Measurements from ENCODE around the gene CPLANE1. TPM values are rescaled to one million over a fixed set of nuclear protein-coding genes. Genes with fewer than 3 reads are reported as not detected.

Gene CPLANE1
- polyA plus RNA-seq, 1 donor (not counting 4 experiments of a cell fraction or from before 2014, with no cell fraction given), result 9.2 TPM

GRCh38 chr5:37182667-37183066, 66.5 kb downstream of the CPLANE1 start:
- dilution Hi-C loops (cut with MboI; ENCODE audit: extremely low pct_ligation_motif_present, low sequenced_read_pairs), result no loop called here

GRCh38 chr5:37174928-37175327, 74.2 kb downstream of the CPLANE1 start:
- Histone ChIP-seq H4K20me1 (ENCODE audit: control insufficient read depth, extremely low read depth, insufficient read depth, low read length) (no peaks in the 10 kb centered on the region), H3K4me1 (ENCODE audit: control insufficient read depth, extremely low read depth, insufficient read depth, low read length) (no peaks in the 10 kb centered on the region), H3K27ac (ENCODE audit: control insufficient read depth, insufficient read depth, low read length) (no peak overlapping the region), H3K4me3 (ENCODE audit: control insufficient read depth in 2 of 3, extremely low read depth in 1 of 3, insufficient read depth in 2 of 3, low read depth in 1 of 3, low read length in 3 of 3) (no peak overlapping the region), H3K9ac (ENCODE audit: control insufficient read depth, extremely low read depth, insufficient read depth, low read length) (no peak overlapping the region), H2AFZ (ENCODE audit: control insufficient read depth, low read length) (no peak overlapping the region), H3K27me3 (ENCODE audit: control insufficient read depth, extremely low read depth, insufficient read depth, low read length) (no peaks in the 10 kb centered on the region), H3K9me1 (ENCODE audit: control insufficient read depth, extremely low read depth, insufficient read depth, low read length) (no peaks in the 10 kb centered on the region), H3K79me2 (ENCODE audit: control insufficient read depth, insufficient read depth, low read length) (no peaks in the 10 kb centered on the region), H3K36me3 (ENCODE audit: control insufficient read depth in 2 of 2, extremely low read depth in 1 of 2, insufficient read depth in 2 of 2, low read length in 2 of 2) (peaks cover 0 to 17% of the 10 kb centered on the region in 2 experiments), H3K9me3 (ENCODE audit: control insufficient read depth, low read depth, low read length) (no peaks in the 10 kb centered on the region), H3K4me2 (ENCODE audit: control insufficient read depth, extremely low read depth, insufficient read depth, low read depth, low read length) (no peak overlapping the region)
- dilution Hi-C loops (cut with MboI; ENCODE audit: extremely low pct_ligation_motif_present, low sequenced_read_pairs), result no loop called here
- no peak for FAIRE-seq
- TF ChIP-seq CTCF (optimal IDR thresholded peaks at IDR 0.05 in 1 of 3, IDR thresholded peaks at IDR 0.05 in 1 of 3, conservative IDR thresholded peaks at IDR 0.05 in 1 of 3; ENCODE audit: extremely low read depth in 1 of 3, insufficient read depth in 2 of 3, low read length in 3 of 3) (no peak), EZH2 (IDR thresholded peaks at IDR 0.05; ENCODE audit: low read length) (no peak)
- DNase-seq (ENCODE audit: low read depth, low spot score), result no peak

More at GRCh38 chr5:37182667-37183066, 66.5 kb downstream of the CPLANE1 start:
- no peaks in the 10 kb centered on the region for H4K20me1 ChIP-seq (ENCODE audit: control insufficient read depth, extremely low read depth, insufficient read depth, low read length)
- H3K27ac ChIP-seq (ENCODE audit: control insufficient read depth, insufficient read depth, low read length), result no peak overlapping the region
- no peak overlapping the region for H3K4me2 ChIP-seq (ENCODE audit: control insufficient read depth, extremely low read depth, insufficient read depth, low read depth, low read length)
- H3K9me3 ChIP-seq (ENCODE audit: control insufficient read depth, low read depth, low read length), result no peaks in the 10 kb centered on the region
- peaks cover 0 to 4% of the 10 kb centered on the region in 2 experiments for H3K36me3 ChIP-seq (ENCODE audit: control insufficient read depth in 2 of 2, extremely low read depth in 1 of 2, insufficient read depth in 2 of 2, low read length in 2 of 2)
- no peaks in the 10 kb centered on the region for H3K4me1 ChIP-seq (ENCODE audit: control insufficient read depth, extremely low read depth, insufficient read depth, low read length)
- no peaks in the 10 kb centered on the region for H3K79me2 ChIP-seq (ENCODE audit: control insufficient read depth, insufficient read depth, low read length)
- no peak for TF ChIP-seq EZH2 (IDR thresholded peaks at IDR 0.05; ENCODE audit: low read length)
- no peak for TF ChIP-seq CTCF (optimal IDR thresholded peaks at IDR 0.05 in 1 of 3, IDR thresholded peaks at IDR 0.05 in 1 of 3, conservative IDR thresholded peaks at IDR 0.05 in 1 of 3; ENCODE audit: extremely low read depth in 1 of 3, insufficient read depth in 2 of 3, low read length in 3 of 3)
- no peak overlapping the region for H3K9ac ChIP-seq (ENCODE audit: control insufficient read depth, extremely low read depth, insufficient read depth, low read length)
- DNase-seq (ENCODE audit: low read depth, low spot score) (no peak), FAIRE-seq (no peak)
- no peak overlapping the region for H2AFZ ChIP-seq (ENCODE audit: control insufficient read depth, low read length)
- no peak overlapping the region for H3K4me3 ChIP-seq (ENCODE audit: control insufficient read depth in 2 of 3, extremely low read depth in 1 of 3, insufficient read depth in 2 of 3, low read depth in 1 of 3, low read length in 3 of 3)
- no peaks in the 10 kb centered on the region for H3K9me1 ChIP-seq (ENCODE audit: control insufficient read depth, extremely low read depth, insufficient read depth, low read length)
- H3K27me3 ChIP-seq (ENCODE audit: control insufficient read depth, extremely low read depth, insufficient read depth, low read length), result no peaks in the 10 kb centered on the region
